Panc1 (cell line): Measurements from ENCODE around the gene GSG1L.

ENCODE experiments used
- CTCF ChIP-seq: fragments of 450-650 bp; IDR thresholded peaks from 2 replicates; pipeline ENCODE4 v1.5.1; 2017; ENCODE audit warnings: mild to moderate bottlenecking
- POLR2AphosphoS5 ChIP-seq: IDR thresholded peaks from 2 replicates; pipeline ENCODE4 v1.6.1; 2012; ENCODE audit warnings: mild to moderate bottlenecking, low read depth, low read length, moderate library complexity

GRCh38 chr16:27935076-27935475 is 128.4 kb downstream of the GSG1L start:
- no peak for TF ChIP-seq POLR2AphosphoS5
- TF ChIP-seq CTCF, result no peak
